ENCODE measurements around the gene FUT9.

FUT9 gene

GRCh38 chr6:96171112-96171511 lies 155.3 kb downstream of the FUT9 start:
- no peak overlapping the region for H3K4me3 ChIP-seq (ENCODE audit: low read depth, low read length)
- in situ Hi-C loops (cut with HindIII; ENCODE audit: low sequenced_read_pairs) = no loop called here
- no peak for TF ChIP-seq CTCF (IDR thresholded peaks at IDR 0.05; ENCODE audit: low read depth, low read length)
- DNase-seq (ENCODE audit: low read depth, low spot score) = no peak

- no peak for DNase-seq (ENCODE audit: low read depth, low spot score)
- TF ChIP-seq CTCF (IDR thresholded peaks at IDR 0.05; ENCODE audit: low read depth, low read length) = no peak
- no peak overlapping the region for H3K4me3 ChIP-seq (ENCODE audit: low read depth, low read length)
- in situ Hi-C loops (cut with HindIII; ENCODE audit: low sequenced_read_pairs) = no loop called here
These were observed 169.0 kb downstream of the FUT9 start for GRCh38 chr6:96184798-96185197.

GRCh38 chr6:96186094-96186493 lies 170.3 kb downstream of the FUT9 start:
- no peak for TF ChIP-seq CTCF (IDR thresholded peaks at IDR 0.05; ENCODE audit: low read depth, low read length)
- H3K4me3 ChIP-seq (ENCODE audit: low read depth, low read length) = no peak overlapping the region
- no peak for DNase-seq (ENCODE audit: low read depth, low spot score)
- in situ Hi-C loops (cut with HindIII; ENCODE audit: low sequenced_read_pairs) = no loop called here

GRCh38 chr6:96186516-96187195 lies 170.9 kb downstream of the FUT9 start:
- no peak for DNase-seq (ENCODE audit: low read depth, low spot score)
- no peak overlapping the region for H3K4me3 ChIP-seq (ENCODE audit: low read depth, low read length)
- in situ Hi-C loops (cut with HindIII; ENCODE audit: low sequenced_read_pairs) = no loop called here
- no peak for TF ChIP-seq CTCF (IDR thresholded peaks at IDR 0.05; ENCODE audit: low read depth, low read length)

GRCh38 chr6:96194675-96195074 lies 178.9 kb downstream of the FUT9 start:
- H3K4me3 ChIP-seq (ENCODE audit: low read depth, low read length) = no peak overlapping the region
- TF ChIP-seq CTCF (IDR thresholded peaks at IDR 0.05; ENCODE audit: low read depth, low read length) = no peak
- DNase-seq (ENCODE audit: low read depth, low spot score) = no peak
- in situ Hi-C loops (cut with HindIII; ENCODE audit: low sequenced_read_pairs) = no loop called here

GRCh38 chr6:96195272-96195671 lies 179.5 kb downstream of the FUT9 start:
- no peak for TF ChIP-seq CTCF (IDR thresholded peaks at IDR 0.05; ENCODE audit: low read depth, low read length)
- in situ Hi-C loops (cut with HindIII; ENCODE audit: low sequenced_read_pairs) = no loop called here
- DNase-seq (ENCODE audit: low read depth, low spot score) = no peak
- H3K4me3 ChIP-seq (ENCODE audit: low read depth, low read length) = no peak overlapping the region
